GM23338 (cell line): ENCODE results near the gene C6orf89. TPM values are rescaled to one million over a fixed set of nuclear protein-coding genes. Genes with fewer than 3 reads are reported as not detected.

ENCODE experiments used
- ATAC-seq: fragments of 200-7000 bp; cut with Tn5 transposase; 3 replicates; pipeline ENCODE4 v1.9.1; 2020
- DNase-seq: peaks from one replicate; pipeline ENCODE4 v3.0.0-alpha.2; 2015; ENCODE audit warnings: low spot score
- H2AFZ ChIP-seq: fragments of 200-600 bp; sonication (generic); 2 replicates; pipeline ENCODE4 v1.8.0; 2016; ENCODE audit warnings: antibody characterized with exemption, mild to moderate bottlenecking, moderate library complexity
- H3F3A ChIP-seq: fragments of 200-600 bp; sonication (generic); replicated peaks from 2 replicates; pipeline ENCODE4 v1.8.0; 2017; ENCODE audit warnings: antibody characterized with exemption, mixed run types, low read depth
- H3K27ac ChIP-seq: fragments of 200-600 bp; sonication (generic); 2 replicates; pipeline ENCODE4 v1.6.1; 2016; ENCODE audit warnings: low read depth
- H3K27me3 ChIP-seq: fragments of 200-600 bp; sonication (generic); 2 replicates; pipeline ENCODE4 v1.8.0; 2016; ENCODE audit warnings: mild to moderate bottlenecking, mixed run types, moderate library complexity; ENCODE audit not compliant: insufficient read depth
- H3K36me3 ChIP-seq: fragments of 200-600 bp; sonication (generic); 2 replicates; pipeline ENCODE4 v1.8.0; 2016; ENCODE audit warnings: mild to moderate bottlenecking; ENCODE audit not compliant: insufficient read depth
- H3K4me1 ChIP-seq: fragments of 200-600 bp; sonication (generic); 2 replicates; pipeline ENCODE4 v1.8.0; 2016; ENCODE audit warnings: mild to moderate bottlenecking, moderate library complexity; ENCODE audit not compliant: insufficient read depth
- H3K4me2 ChIP-seq: fragments of 200-600 bp; sonication (generic); 2 replicates; pipeline ENCODE4 v1.7.1; 2017; ENCODE audit warnings: mixed run types
- H3K4me3 ChIP-seq: fragments of 200-600 bp; sonication (generic); 2 replicates; pipeline ENCODE4 v1.6.1; 2016; ENCODE audit warnings: mixed run types
- H3K79me2 ChIP-seq: fragments of 200-600 bp; sonication (generic); replicated peaks from 2 replicates; pipeline ENCODE4 v1.8.0; 2017; ENCODE audit warnings: mild to moderate bottlenecking; ENCODE audit not compliant: insufficient read depth
- H3K9me2 ChIP-seq: fragments of 200-600 bp; sonication (generic); 2 replicates; pipeline ENCODE4 v1.8.0; 2017; ENCODE audit not compliant: insufficient read depth
- H4K20me1 ChIP-seq: fragments of 200-600 bp; sonication (generic); replicated peaks from 2 replicates; pipeline ENCODE4 v1.8.0; 2017; ENCODE audit warnings: mild to moderate bottlenecking; ENCODE audit not compliant: insufficient read depth
- H3K27ac Mint-ChIP-seq: 2 replicates; pipeline ENCODE4 v1.8.0; 2020; ENCODE audit warnings: inconsistent platforms, mild to moderate bottlenecking, moderate library complexity, mixed read lengths
- H3K27me3 Mint-ChIP-seq: 3 replicates; pipeline ENCODE4 v1.8.0; 2022; ENCODE audit warnings: low read depth, mild to moderate bottlenecking, moderate library complexity, mixed read lengths, inconsistent platforms; ENCODE audit not compliant: insufficient read depth, poor library complexity
- H3K36me3 Mint-ChIP-seq: 3 replicates; pipeline ENCODE4 v1.8.0; 2021; ENCODE audit warnings: low read depth, mild to moderate bottlenecking, inconsistent platforms, moderate library complexity, mixed read lengths
- H3K4me1 Mint-ChIP-seq: 3 replicates; pipeline ENCODE4 v1.8.0; 2020; ENCODE audit warnings: mild to moderate bottlenecking, inconsistent platforms, mixed read lengths
- H3K4me3 Mint-ChIP-seq: 3 replicates; pipeline ENCODE4 v1.8.0; 2021; ENCODE audit warnings: moderate library complexity, mild to moderate bottlenecking, inconsistent platforms, mixed read lengths
- H3K9me3 Mint-ChIP-seq: 3 replicates; pipeline ENCODE4 v1.8.0; 2020; ENCODE audit warnings: moderate library complexity, mild to moderate bottlenecking, inconsistent platforms, mixed read lengths
- CTCF ChIP-seq, 2 experiments: fragments of 200-600 bp in 1 of 2; sonication (generic) in 1 of 2; conservative IDR thresholded peaks; 2 replicates each; pipeline versions ENCODE4 v1.5.1 to v1.6.1; 2016 to 2017; ENCODE audit warnings: antibody characterized with exemption in 2 of 2, low read depth in 2 of 2, mild to moderate bottlenecking in 2 of 2, moderate library complexity in 1 of 2
- ETS1 ChIP-seq: IDR thresholded peaks from 2 replicates; pipeline ENCODE4 v1.6.1; 2016; ENCODE audit warnings: antibody characterized with exemption
- JUNB ChIP-seq: IDR thresholded peaks from one replicate; pipeline ENCODE4 v1.6.1; 2016; ENCODE audit warnings: antibody characterized with exemption; ENCODE audit not compliant: unreplicated experiment
- NANOG ChIP-seq: IDR thresholded peaks from 2 replicates; pipeline ENCODE4 v1.6.1; 2016; ENCODE audit warnings: antibody characterized with exemption, borderline replicate concordance
- POLR2AphosphoS5 ChIP-seq: IDR thresholded peaks from 2 replicates; pipeline ENCODE4 v1.6.1; 2016; ENCODE audit warnings: antibody characterized with exemption, low read depth
- REST ChIP-seq: IDR thresholded peaks from one replicate; pipeline ENCODE4 v1.6.1; 2018; ENCODE audit warnings: antibody characterized with exemption; ENCODE audit not compliant: unreplicated experiment
- STAT1 ChIP-seq: IDR thresholded peaks from one replicate; pipeline ENCODE4 v1.6.1; 2016; ENCODE audit warnings: antibody characterized with exemption; ENCODE audit not compliant: unreplicated experiment
- ZNF331 ChIP-seq: fragments of 250-450 bp; sonication (Bioruptor Pico); IDR thresholded peaks from 2 replicates; pipeline ENCODE4 v1.5.0; 2020; ENCODE audit warnings: low read depth, mild to moderate bottlenecking, moderate library complexity
- polyA plus RNA-seq: library from polyadenylated mRNA; unstranded; fragments of >200 nt; fragmentation: Nextera tagmentation; extraction: Ambion mirVana; gene quantifications from 2 replicates; pipeline ENCODE4 v1.2.1, GENCODE V29; 2016
- total RNA-seq: library from RNA; depleted of rRNA; stranded (reverse); fragments of >200 nt; shearing (Covaris generic); gene quantifications from 2 replicates; pipeline ENCODE4 v1.2.3, GENCODE V29; 2014

C6orf89 gene
- total and polyA plus RNA-seq, 2 experiments from 2014 or later, result 3.7 to 7.9 TPM

GRCh38 chr6:36964908-36965307, 79.2 kb downstream of the C6orf89 start (continued):
- TF ChIP-seq CTCF (conservative IDR thresholded peaks at IDR 0.05; ENCODE audit: low read depth in 2 of 2) (no peak), ZNF331 (CRISPR knock-in tag) (no peak), REST (no peak), JUNB (no peak)

GRCh38 chr6:36967301-36967700, 81.5 kb downstream of the C6orf89 start:
- Mint-ChIP-seq H3K4me3 (no peak overlapping the region), H3K9me3 (no peaks in the 10 kb centered on the region), H3K36me3 (peaks cover 54% of the 10 kb centered on the region), H3K4me1 (peaks cover 15% of the 10 kb centered on the region), H3K27ac (no peak overlapping the region), H3K27me3 (peaks cover 7% of the 10 kb centered on the region)
- DNase-seq (no peak), ATAC-seq (no peak)
- Histone ChIP-seq H2AFZ (no peak overlapping the region), H3K9me2 (no peaks in the 10 kb centered on the region), H4K20me1 (peaks cover 3% of the 10 kb centered on the region), H3K4me2 (no peak overlapping the region), H3K36me3 (peaks cover 18% of the 10 kb centered on the region; the same call in 1 of the 2 replicates), H3K27ac (no peak overlapping the region), H3K79me2 (no peaks in the 10 kb centered on the region), H3K4me3 (no peak overlapping the region), H3K4me1 (no peaks in the 10 kb centered on the region; the same call in 1 of the 2 replicates), H3K27me3 (no peaks in the 10 kb centered on the region), H3F3A (no peaks in the 10 kb centered on the region; the same call in 1 of the 2 replicates)
- TF ChIP-seq JUNB (no peak), POLR2AphosphoS5 (no peak), NANOG (no peak), ETS1 (no peak), STAT1 (no peak), REST (no peak)
